ENCODE measurements around the gene ALG2.

ALG2 gene

GRCh38 chr9:99180199-99180598, 41.5 kb downstream of the ALG2 start:
- in situ Hi-C loops (cut with HindIII; ENCODE audit: low pct_ligation_motif_present, low pct_unique_long_range_greater_than_20kb, low sequenced_read_pairs) = no loop called here
- DNase-seq = no peak

GRCh38 chr9:99178912-99179872, 42.5 kb downstream of the ALG2 start:
- in situ Hi-C loops (cut with HindIII; ENCODE audit: low pct_ligation_motif_present, low pct_unique_long_range_greater_than_20kb, low sequenced_read_pairs) = no loop called here
- no peak for DNase-seq

DNA sequence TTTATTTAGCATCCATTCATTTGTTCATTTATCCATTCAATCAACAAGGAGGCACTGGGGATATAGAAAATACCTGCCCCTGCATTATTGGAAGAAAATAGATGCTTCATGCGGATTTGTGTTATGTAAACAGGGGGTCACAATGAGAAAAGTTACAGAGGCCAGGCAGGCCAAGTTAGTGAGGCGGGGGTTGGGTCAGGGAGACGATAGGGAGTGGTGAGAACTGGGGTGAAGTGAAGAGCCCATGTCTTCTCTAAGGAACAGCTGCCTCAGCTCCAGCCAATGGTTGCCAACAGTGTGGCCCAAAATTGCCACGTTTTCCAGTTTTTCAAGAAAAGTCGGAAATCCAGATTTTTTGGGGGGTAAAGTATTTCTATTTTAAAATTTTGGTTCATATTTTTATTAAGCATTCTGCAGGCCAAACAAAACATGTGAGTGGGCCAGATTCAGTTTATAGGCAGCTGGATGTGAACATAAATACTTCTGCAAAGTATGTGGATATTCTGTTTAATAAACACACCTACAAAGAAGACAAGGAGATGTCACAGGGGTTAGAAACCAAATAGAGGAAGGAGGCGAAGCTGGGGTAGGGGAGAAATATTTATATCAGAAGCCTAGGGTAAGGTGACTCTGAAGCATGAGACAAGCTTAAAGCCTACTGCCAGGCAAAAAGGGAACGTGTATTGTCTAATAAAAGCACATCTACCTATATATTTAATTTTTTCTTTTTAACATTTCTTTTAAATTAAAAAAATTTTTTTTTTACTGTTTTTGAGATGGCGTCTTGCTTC, 44.0 kb downstream of the ALG2 start:
- no peak for DNase-seq
- in situ Hi-C loops (cut with HindIII; ENCODE audit: low pct_ligation_motif_present, low pct_unique_long_range_greater_than_20kb, low sequenced_read_pairs) = no loop called here

GRCh38 chr9:99176527-99177013, 45.2 kb downstream of the ALG2 start:
- in situ Hi-C loops (cut with HindIII; ENCODE audit: low pct_ligation_motif_present, low pct_unique_long_range_greater_than_20kb, low sequenced_read_pairs) = no loop called here
- DNase-seq = no peak

DNA sequence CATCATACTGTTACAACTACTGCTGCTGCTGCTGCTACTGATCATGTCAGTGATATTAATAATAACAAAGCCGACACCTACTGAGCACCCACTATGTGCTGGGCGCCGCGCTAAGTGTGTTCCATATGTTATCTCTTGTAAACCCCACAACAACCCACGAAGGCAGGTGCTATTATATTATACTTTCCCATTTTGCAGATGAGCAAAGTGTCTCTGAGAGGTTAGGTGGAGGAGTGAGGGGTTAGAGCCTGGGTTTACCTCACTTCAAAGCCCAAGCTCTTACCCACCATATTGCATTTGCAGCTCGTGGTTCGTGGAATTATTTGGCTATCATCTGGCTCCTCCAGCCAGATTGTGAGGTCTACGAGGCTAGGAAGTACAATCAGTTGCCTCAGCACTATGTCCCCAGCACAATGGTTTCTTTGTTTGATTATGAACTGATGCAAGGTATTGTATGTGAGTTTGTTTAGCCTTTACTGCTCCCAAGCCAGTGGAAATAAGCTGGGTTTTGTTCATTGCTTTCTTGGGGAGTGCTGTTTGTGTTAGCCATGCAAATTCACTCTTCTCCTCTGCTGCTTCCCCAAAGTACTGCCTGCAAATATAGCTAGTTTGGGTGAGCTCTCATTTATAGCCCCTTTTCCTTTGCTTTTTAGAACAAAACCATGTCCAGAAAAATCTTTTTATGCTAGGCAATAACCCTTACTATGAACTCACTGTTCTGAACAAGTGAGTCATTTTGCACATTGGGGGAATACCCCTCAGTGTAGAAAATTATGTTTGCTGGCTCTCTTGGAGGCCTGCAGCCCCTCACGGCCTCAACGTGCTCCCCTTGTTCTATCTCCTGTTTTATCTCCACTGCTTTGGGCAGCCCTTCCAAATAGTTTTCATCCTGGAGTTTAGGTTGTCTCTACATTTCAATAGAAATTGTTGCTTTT, 47.9 kb downstream of the ALG2 start:
- in situ Hi-C loops (cut with HindIII; ENCODE audit: low pct_ligation_motif_present, low pct_unique_long_range_greater_than_20kb, low sequenced_read_pairs) = no loop called here
- no peak for DNase-seq

- in situ Hi-C loops (cut with HindIII; ENCODE audit: low pct_ligation_motif_present, low pct_unique_long_range_greater_than_20kb, low sequenced_read_pairs) = no loop called here
- peak; percentile 33 for DNase-seq
Measured at GRCh38 chr9:99172124-99173091, 49.3 kb downstream of the ALG2 start.

- in situ Hi-C loops (cut with HindIII; ENCODE audit: low pct_ligation_motif_present, low pct_unique_long_range_greater_than_20kb, low sequenced_read_pairs) = no loop called here
- no peak for DNase-seq
Measured at GRCh38 chr9:99171225-99172123, 50.3 kb downstream of the ALG2 start.

GRCh38 chr9:99169982-99170761, 51.6 kb downstream of the ALG2 start:
- no peak for DNase-seq

GRCh38 chr9:99169086-99169485, 52.7 kb downstream of the ALG2 start:
- no peak for DNase-seq
- in situ Hi-C loops (cut with HindIII; ENCODE audit: low pct_ligation_motif_present, low pct_unique_long_range_greater_than_20kb, low sequenced_read_pairs) = no loop called here

More at GRCh38 chr9:99169982-99170761, 51.6 kb downstream of the ALG2 start:
- in situ Hi-C loops (cut with HindIII; ENCODE audit: low pct_ligation_motif_present, low pct_unique_long_range_greater_than_20kb, low sequenced_read_pairs) = no loop called here

DNA sequence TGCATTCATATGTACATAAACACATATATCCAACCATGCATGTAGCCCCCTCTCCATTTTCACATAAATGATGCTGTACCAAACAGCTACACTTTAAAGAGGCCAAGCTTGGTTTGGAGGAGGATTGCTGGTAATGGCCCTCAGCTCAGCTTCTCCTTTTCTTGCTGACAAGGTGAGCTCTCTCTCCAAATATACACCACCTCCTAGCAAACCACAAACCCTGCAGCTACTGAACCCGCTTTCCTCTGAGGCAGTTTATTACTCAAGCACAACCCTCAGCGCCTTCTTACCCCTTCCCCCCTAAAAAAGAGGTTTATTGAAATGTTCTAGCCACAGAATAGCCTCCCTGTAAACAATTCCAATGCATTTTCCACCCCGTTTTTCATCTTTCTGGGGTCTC, 54.0 kb downstream of the ALG2 start:
- in situ Hi-C loops (cut with HindIII; ENCODE audit: low pct_ligation_motif_present, low pct_unique_long_range_greater_than_20kb, low sequenced_read_pairs) = no loop called here
- no peak for DNase-seq

DNA sequence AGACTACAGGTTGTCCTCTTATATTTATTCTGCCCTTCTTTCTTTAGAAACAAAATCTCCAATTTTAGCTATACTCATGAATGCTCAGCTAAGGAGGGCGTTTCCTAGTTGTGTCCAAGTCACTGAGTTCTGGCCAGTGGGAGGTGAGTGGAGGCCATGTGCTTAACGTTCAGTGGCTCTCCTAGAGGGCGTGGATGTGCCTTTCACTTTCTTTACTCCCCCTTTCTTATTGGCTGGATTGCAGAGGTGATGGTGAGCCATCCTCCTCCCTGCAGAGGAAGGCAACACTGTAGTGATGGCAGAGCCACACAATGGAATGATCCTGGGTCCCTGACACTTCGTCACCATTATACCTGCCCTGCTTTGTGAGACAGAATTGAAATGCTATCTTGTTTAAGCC, 54.6 kb downstream of the ALG2 start:
- DNase-seq = no peak
- in situ Hi-C loops (cut with HindIII; ENCODE audit: low pct_ligation_motif_present, low pct_unique_long_range_greater_than_20kb, low sequenced_read_pairs) = no loop called here
